Measurements from ENCODE around the gene LILRA6.
A peak's percentile ranks its signal among the peaks of the same experiment; 100 is the strongest.
"Not testable (repeated sequence)": the region's sequence is repeated elsewhere in the genome, so short reads cannot be mapped to it uniquely, and the experiment has no call there.

LILRA6 gene

DNA sequence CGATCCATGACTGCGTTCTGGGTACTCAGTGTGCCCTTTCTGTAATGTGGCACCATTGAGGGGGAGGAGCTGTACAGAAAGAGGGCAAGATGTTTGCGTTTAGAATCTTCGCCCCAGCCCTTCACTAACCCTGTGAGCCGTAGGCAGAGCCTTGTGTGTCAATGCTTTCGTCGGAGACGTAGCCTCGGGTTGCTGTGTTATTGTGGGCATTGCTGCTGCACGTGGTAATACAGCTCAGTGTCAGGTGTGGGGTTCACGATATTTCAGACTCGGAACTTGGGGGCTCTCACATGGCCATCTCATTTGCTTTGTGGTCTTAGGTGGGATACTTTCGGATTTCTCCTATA lies 35.8 kb downstream of the LILRA6 start:
- no peak for DNase-seq

DNA sequence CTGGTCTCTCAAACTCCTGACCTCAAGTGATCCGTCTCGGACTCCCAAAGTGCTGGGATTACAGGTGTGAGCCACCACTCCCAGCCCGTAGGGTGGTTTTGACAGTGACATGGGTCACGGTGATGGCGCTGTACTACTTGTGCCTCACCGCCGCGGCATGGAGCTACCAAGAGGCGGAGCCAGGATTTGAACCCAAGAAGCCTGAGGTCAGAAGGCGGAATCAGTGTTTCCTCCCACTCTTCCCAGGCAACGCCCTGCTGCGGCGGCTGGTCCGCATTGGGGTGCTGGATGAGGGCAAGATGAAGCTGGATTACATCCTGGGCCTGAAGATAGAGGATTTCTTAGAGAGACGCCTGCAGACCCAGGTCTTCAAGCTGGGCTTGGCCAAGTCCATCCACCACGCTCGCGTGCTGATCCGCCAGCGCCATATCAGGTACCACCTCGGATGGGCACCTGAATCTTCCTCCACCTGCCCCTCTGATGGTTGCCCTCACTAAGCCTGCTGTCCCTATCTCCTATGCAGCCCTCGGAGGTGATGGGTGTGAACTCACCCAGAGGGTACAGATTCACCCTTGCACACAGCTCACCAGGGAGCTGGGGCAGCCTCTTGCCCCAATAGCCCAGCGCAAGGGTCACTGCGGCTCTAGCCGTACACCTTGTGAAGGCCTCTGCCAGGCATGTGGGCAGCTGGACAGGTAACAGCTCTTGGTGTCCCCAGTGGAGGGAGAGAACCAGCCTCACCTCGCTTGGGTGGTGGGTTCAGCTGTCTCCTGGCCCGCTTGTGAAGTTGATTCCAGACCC lies 36.4 kb downstream of the LILRA6 start:
- DNase-seq: no peak

DNA sequence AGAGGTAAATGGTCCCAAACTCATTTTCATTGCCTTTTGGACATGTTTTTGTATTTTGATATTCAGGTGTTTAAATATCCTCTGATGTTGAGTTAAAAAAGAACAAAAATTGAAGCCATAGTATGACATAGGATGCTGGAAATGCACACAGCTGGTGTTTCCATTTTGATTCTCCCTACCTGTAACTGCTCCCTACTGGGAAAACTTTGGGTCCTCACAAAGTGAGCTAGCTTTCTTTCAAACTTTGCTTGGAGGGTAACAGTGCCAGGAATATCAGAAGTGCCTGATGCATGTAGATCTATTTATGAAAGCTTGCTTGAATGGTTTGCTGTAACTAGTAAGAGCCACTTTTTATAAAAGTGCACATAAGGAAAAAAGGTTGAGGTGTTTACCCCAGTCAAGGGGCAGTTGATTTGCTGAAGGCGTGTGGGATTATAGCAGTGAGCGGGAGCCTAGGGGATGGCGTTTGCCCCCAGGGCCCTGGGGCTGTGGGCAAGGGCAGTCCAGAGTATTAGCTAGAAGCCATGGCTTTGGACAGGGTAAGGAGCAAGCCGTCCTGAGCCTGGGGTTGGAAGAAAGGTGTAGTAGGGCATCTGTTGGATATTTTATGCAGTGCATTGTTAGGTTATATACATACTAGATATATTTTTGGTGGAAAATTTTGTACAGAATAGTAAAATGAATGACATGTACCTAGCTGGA lies 37.7 kb downstream of the LILRA6 start:
- no peak for DNase-seq

DNA sequence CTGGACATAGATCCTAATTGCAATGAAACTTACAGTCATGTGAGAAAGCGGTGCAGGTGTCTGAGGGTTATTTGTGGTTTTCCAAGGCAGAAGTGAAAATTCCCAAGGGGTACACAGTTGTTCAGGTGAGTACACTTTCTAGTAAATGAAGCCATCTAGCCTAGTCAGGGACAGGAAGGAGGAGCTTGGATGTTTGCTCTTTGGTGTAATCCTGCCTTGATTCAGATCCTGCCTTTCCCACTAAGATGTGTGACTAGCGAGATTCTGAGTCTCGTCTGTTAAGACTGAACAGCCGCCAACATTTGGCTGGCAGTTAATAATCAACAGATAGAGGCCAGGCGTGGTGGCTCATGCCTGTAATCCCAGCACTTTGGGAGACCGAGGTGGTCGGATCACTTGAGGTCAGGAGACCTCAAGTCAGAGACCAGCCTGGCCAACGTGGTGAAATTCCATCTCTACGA lies 39.4 kb downstream of the LILRA6 start:
- no peak for DNase-seq

DNA sequence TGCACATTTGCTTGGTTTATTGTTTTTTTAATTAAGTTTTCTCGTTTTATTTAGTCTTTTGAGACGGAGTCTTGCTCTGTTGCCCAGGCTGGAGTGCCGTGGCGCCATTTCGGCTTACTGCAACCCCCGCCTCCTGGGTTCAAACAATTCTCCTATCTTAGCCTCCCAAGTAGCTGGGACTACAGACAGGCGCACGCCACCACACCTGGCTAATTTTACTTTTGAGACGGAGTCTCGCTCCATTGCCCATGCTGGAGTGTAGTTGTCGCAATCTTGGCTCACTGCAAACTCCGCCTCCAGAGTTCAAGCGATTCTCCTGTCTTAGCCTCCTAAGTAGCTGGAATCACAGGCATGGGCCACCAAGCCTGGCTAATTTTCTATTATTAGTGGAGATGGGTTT lies 40.6 kb downstream of the LILRA6 start:
- DNase-seq: no peak

DNA sequence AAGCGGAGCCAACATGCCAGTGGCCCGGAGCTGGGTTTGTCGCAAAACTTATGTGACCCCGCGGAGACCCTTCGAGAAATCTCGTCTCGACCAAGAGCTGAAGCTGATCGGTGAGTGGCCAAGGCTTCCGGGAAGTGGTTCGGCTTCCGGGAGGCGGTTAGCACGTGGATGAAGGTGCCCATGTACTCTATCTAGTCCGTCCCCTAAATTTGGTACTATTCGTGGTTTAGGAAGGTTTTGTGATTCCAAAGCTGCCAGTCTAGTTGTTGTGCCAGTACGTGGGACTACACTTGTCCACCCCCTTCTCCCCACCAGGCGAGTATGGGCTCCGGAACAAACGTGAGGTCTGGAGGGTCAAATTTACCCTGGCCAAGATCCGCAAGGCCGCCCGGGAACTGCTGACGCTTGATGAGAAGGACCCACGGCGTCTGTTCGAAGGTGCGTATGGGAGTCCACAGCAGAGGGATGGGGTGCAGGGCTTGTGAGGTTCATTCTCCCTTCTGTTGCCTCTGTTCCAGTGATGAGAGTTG lies 41.4 kb downstream of the LILRA6 start:
- DNase-seq: no peak

DNA sequence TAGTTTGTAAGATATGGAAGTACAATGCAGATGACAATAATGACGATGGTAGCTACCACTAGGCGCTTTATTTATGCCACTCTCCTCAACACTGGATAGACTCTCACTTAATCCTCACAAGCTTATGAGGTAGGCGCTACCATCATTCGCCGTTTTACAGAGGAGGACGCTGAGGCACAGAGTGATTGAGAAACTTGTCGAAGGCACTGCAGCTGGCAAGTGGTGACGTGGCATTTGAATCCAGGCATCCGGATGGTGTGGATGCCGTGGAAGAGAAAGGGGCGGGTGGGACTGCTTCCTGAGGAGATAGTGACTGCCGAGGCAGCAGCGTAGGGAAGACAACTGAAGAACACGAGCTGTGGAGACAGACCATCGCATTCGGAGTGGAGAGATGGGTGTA lies 43.2 kb downstream of the LILRA6 start:
- no peak for DNase-seq

DNA sequence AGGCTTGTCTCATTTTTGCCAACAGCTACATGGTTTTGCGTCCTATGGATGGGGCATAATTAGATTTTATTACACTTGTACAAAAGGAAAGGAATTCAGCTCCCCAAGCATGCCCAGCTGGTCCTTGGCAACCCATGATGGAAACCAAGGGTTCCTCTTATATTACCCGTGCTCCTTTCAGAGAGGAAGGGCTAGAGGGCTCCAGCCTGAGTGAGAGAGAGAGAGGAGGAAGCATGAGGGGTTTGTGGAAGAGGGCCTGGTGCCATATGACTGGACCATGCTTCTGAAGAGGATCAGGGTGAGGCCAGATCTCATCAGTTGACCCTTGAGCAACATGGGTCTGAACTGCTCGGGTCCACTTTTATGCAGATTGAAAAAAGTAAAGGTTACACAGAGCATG lies 45.5 kb downstream of the LILRA6 start:
- DNase-seq: no peak

DNA sequence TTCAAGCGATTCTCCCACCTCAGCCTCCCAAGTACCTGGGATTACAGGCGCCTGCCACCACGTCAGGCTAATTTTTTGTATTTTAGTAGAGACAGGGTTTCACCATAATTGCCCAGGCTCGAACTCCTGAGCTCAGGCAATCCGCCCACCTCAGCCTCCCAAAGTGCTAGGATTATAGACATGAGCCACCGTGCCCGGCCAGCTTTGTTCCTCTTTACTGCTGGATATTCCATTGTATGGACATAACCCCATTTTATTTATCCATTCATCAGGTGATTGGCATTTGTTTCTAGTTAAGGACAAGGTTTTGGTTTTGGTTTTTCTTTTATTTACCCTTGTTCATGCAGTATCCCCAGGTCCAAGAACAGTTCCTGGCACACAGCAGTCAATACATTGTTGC lies 46.1 kb downstream of the LILRA6 start:
- no peak for DNase-seq

DNA sequence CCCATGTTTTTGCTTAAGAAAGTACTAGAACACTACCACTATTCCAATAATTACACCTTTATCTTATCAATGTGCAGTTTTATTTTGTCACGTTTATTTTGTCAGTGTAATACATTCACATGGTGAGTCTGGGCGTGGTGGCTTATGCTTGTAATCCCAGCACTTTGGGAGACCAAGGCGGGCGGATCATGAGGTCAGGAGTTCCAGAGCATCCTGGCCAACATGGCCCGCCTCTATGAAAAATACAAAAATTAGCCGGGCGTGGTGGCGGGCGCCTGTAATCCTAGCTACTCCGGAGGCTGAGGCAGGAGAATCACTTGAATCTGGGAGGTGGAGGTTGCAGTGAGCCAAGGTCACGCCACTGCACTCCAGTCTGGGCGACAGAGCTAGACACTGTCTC lies 48.1 kb downstream of the LILRA6 start:
- DNase-seq: not testable (repeated sequence)

DNA sequence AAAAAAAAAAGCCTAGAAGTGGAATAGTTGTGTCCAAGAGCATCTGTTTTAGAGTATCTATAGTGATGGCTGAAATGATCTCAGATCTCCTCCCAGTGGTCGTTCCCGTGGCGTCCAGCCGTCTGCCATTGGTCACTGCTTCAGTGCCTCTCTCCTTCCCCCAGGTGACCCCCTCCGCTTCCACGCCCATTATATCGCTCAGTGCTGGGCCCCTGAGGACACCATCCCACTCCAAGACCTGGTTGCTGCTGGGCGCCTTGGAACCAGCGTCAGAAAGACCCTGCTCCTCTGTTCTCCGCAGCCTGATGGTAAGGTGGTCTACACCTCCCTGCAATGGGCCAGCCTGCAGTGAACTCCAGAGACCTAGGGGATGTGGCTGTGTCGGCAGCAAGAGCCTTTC lies 49.6 kb downstream of the LILRA6 start:
- DNase-seq: no peak

DNA sequence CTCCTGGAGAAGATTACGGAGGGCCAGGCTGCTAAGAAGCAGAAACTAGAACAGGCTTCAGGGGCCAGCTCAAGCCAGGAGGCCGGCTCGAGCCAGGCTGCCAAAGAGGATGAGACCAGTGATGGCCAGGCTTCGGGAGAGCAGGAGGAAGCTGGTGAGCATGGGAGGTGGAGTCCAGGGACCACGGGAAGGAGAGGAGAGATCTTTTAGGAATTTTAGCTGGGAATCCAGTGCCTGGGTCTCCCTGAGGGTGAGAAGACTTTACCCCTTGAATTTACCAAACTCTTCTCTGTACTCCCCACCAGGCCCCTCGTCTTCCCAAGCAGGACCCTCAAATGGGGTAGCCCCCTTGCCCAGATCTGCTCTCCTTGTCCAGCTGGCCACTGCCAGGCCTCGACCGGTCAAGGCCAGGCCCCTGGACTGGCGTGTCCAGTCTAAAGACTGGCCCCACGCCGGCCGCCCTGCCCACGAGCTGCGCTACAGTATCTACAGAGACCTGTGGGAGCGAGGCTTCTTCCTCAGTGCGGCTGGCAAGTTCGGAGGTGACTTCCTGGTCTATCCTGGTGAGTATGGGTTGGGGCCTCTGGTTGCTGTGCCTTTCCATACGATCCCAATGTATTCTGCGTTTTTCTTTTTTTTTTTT lies 50.7 kb downstream of the LILRA6 start:
- DNase-seq: no peak

DNA sequence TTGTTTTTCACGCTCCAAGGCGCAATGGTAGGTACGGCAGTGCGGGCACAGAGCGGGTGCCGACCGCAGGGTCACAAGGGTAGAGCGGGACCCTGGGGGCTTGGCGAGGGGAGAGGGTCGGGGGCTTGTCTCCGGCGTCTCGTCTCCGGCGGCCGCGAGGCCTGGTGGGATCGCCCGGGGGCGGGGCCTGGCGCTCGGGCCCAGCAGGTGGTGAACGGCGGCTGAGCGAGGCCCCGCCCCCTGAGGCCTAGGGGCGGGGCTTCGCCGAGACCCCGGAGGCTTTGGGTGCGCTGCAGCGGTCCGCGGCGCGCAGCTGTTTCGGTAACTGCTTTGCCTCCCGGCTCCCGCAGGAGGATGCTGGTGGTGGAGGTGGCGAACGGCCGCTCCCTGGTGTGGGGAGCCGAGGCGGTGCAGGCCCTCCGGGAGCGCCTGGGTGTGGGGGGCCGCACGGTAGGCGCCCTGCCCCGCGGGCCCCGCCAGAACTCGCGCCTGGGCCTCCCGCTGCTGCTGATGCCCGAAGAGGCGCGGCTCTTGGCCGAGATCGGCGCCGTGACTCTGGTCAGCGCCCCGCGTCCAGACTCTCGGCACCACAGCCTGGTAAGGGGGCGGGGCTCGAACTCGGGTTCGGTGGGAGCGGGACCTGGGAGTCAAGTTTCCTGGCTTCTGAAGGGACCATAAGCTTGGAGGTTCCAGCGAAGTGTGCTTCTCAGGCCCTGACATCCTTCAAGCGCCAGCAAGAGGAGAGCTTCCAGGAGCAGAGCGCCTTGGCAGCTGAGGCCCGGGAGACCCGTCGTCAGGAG lies 51.4 kb downstream of the LILRA6 start, which contains the start of gene TSEN34:
TSS of gene TSEN34 (plus strand) at position 298 of the 800 bp plus-strand sequence. CDS start at position 355, 57 bp downstream.
- DNase-seq: peak; percentile 88

DNA sequence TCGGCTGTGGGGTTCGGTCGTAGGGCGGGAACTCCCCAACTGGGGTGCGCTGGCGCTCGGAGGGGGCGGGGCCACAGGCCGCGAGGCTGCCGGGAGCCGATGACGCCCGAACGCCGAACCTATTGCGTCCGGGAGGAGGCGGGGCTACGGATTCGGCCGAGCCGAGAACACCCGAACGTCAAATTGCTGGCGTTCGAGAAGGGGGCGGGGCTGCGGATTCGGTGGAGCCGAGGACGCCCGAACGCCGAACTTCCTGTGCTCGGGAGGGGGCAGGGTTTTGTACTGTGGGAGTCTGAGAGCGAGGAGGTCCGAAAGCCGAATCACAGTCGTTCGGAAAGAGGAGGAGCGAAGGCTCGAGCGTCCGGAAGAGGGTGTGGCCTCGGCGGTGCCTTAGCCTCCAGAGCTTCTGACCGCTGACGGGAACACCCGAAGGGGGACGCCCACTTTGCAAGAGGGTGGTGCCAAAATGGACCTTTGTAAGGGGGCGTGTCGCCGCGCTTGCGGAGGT lies 52.0 kb downstream of the LILRA6 start:
- peak; percentile 99 for DNase-seq

DNA sequence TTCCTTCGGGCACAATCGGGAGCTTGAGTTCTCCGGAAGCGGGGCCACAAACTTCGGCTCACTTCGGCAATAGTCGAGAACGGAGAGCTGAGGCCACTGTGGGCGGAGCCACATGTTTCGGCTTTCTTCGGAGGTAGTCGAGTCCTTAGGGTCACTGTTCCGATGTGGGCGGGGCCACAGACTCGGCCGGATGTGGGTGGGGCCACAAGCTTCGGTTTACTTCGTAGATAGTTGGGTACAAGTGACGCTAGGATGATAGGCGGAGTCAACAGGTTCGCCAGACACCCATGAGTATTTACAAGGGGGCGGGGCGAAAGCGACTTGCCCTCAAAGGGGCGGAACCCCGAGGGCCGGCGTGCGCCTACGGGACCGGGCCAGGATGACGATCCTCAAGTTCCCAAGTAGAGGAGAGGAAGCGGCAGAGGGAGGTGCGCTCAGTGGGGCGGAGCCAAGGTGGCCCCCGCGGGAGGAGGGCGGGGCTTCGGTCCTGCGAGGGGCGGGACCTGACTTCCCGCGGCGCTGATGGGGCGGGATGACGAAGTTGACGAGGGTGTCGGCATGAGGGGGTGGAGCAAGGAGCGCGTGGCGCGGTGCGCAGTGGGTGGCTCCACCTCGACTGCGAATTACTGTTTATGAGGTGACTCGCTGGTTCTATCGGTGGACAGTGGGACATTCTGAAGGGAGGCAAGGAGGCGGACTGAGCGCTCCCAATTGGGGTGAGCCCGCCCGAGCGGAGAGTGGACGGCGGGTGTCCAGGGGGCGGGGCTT lies 52.7 kb downstream of the LILRA6 start:
- peak; percentile 100 for DNase-seq

DNA sequence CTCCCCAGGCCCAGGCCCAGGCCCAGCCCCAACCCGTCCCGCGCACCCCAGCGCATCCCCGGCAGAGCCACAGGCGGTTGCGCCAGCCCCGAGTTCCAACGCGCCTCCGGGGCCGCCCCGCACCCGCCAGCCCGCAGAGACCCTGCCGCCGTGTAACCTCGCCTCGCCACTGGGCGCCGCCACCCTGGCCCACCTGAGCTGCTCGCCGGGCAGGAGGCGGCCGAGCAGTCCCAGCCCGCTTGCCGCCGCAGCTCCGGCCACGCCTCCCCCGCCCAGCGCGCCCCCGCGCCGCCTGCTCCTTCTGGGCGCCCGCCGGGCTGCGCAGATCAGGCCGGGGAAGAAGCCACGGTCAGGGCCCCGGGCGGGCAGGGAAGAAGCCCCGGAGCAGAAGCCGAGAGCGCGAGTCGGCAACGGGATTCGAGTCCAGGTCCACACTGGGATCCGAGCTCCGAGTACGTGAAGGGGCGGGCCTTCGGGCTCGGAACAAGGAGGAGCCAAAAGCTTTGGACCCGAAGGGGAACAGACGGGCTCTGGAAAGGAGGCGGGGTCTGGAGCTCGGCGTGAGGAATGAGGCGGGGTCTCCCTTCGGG lies 53.4 kb downstream of the LILRA6 start, which contains the start of gene MBOAT7:
TSS of gene MBOAT7 (minus strand) at position 436 of the 590 bp plus-strand sequence. CDS start 1,072 bp downstream, outside the sequence.
- peak; percentile 67 for DNase-seq

DNA sequence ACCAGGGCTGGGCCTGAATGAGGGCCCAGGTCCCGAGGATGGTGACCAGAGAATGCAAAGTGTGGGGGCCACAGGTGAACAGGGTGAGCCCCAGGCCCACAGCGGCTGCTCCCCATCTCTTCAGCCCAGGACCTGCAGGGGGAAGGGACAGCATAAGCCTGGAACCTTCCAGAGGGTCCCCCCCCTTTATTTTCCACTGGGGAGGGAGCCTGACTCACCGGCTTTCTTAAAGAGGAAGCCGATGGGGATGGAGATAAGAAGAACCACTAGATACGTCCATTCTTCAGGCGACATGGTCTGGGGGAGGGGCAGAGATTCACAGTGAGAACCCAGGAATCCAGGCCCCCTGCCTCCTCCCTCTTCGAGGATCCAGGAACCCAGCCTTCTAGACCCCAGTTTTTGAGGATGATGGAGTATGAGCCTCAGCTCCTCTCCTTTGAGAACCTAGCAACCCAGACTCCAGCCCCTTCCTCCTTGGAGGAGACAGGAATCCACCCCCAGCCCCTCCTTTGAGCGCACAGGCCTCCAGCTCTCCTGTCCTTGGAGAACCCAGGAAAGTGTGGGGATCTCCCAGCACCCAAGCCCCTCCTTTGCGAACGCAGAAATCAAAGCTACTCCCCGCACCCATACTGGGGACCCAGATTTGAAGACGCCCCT lies 54.2 kb downstream of the LILRA6 start:
- peak; percentile 25 for DNase-seq

DNA sequence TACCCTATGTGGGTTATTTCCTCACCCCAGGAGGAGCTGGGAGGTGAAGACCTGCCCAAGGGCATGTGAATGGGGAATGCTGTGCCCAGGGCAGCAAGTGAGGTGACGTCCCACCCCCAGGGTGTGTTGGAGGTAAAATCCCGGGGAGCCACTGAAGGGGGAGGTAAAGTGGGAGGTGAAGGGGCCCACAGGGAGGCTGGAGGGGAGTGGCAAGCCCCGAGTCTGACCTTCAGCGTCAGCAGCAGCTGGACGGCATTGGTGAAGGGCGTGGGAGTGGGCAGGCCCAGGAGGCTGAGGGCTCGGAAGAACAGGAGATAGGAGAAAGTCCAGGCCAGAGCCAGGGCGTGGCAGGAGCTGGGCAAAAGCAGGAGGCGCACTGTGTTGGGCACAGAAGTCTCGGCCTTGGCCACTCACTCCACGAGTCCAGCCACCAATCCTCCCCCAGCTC lies 55.6 kb downstream of the LILRA6 start:
- DNase-seq: no peak

All from effector CD8-positive, alpha-beta T cell (primary cell).